HepG2 (cell line): ENCODE measurements around the gene SRCIN1. TPM values are rescaled to one million over a fixed set of nuclear protein-coding genes. Genes with fewer than 3 reads are reported as not detected.
A peak's percentile ranks its signal among the peaks of the same experiment; 100 is the strongest.

Source experiments
- CREBL2 ChIP-seq: sonication (generic); formaldehyde crosslinking; IDR thresholded peaks from 2 replicates; pipeline ENCODE4 v1.8.1; 2023; ENCODE audit warnings: missing genetic modification reagents, mild to moderate bottlenecking, borderline replicate concordance
- DMAP1 ChIP-seq: IDR thresholded peaks from 2 replicates; pipeline ENCODE4 v1.6.1; 2016
- GZF1 ChIP-seq: sonication (generic); formaldehyde crosslinking; IDR thresholded peaks from 2 replicates; pipeline ENCODE4 v1.5.1; 2020; ENCODE audit warnings: mild to moderate bottlenecking, missing genetic modification reagents
- KDM1A ChIP-seq: IDR thresholded peaks from 2 replicates; pipeline ENCODE4 v1.6.1; 2016; ENCODE audit warnings: missing compliant biosample characterization
- KLF6 ChIP-seq: IDR thresholded peaks from 2 replicates; pipeline ENCODE4 v1.8.0; 2016; ENCODE audit warnings: missing biosample characterization, missing genetic modification reagents
- MNT ChIP-seq: fragments of 450-650 bp; IDR thresholded peaks from 2 replicates; pipeline ENCODE4 v1.6.1; 2016
- NPAS2 ChIP-seq: sonication (generic); formaldehyde crosslinking; IDR thresholded peaks from 2 replicates; pipeline ENCODE4 v1.8.0; 2022; ENCODE audit warnings: mild to moderate bottlenecking, missing genetic modification reagents, borderline replicate concordance
- RNF2 ChIP-seq: fragments of 450-650 bp; conservative IDR thresholded peaks from 2 replicates; pipeline ENCODE4 v1.6.1; 2016; ENCODE audit warnings: low read depth
- RNF219 ChIP-seq: sonication (generic); formaldehyde crosslinking; IDR thresholded peaks from 2 replicates; pipeline ENCODE4 v1.5.0; 2020; ENCODE audit warnings: mild to moderate bottlenecking, missing genetic modification reagents
- RXRB ChIP-seq: IDR thresholded peaks from 2 replicates; pipeline ENCODE4 v1.6.1; 2016; ENCODE audit warnings: borderline replicate concordance, missing genetic modification reagents, missing compliant biosample characterization
- SIN3A ChIP-seq: IDR thresholded peaks from 2 replicates; pipeline ENCODE4 v1.6.1; 2011; ENCODE audit warnings: low read depth, mild to moderate bottlenecking, control low read depth, low read length, borderline replicate concordance
- U2AF2 ChIP-seq: fragments of 200-400 bp; formaldehyde crosslinking; IDR thresholded peaks from 2 replicates; pipeline ENCODE4 v1.6.1; 2017; ENCODE audit warnings: low read depth, mild to moderate bottlenecking, low read length
- WIZ ChIP-seq: sonication (generic); formaldehyde crosslinking; IDR thresholded peaks from 2 replicates; pipeline ENCODE4 v1.5.1; 2020; ENCODE audit warnings: mild to moderate bottlenecking, missing genetic modification reagents
- ZFYVE20 ChIP-seq: sonication (generic); formaldehyde crosslinking; IDR thresholded peaks from 2 replicates; pipeline ENCODE4 v1.8.0; 2023; ENCODE audit warnings: low read depth, mild to moderate bottlenecking, moderate library complexity, missing genetic modification reagents, borderline replicate concordance
- ZMAT5 ChIP-seq: sonication (generic); formaldehyde crosslinking; IDR thresholded peaks from 2 replicates; pipeline ENCODE4 v1.5.0; 2020; ENCODE audit warnings: mild to moderate bottlenecking, low read depth, missing genetic modification reagents, borderline replicate concordance
- ZNF101 ChIP-seq: sonication (generic); formaldehyde crosslinking; IDR thresholded peaks from 2 replicates; pipeline ENCODE4 v1.4.0; 2020; ENCODE audit warnings: mild to moderate bottlenecking, low read depth, missing genetic modification reagents, borderline replicate concordance
- ZNF12 ChIP-seq: sonication (generic); formaldehyde crosslinking; IDR thresholded peaks from 2 replicates; pipeline ENCODE4 v1.5.0; 2020; ENCODE audit warnings: missing genetic modification reagents
- ZNF160 ChIP-seq: sonication (generic); formaldehyde crosslinking; IDR thresholded peaks from 2 replicates; pipeline ENCODE4 v1.8.0; 2022; ENCODE audit warnings: mild to moderate bottlenecking, inconsistent platforms, missing genetic modification reagents
- ZNF17 ChIP-seq: sonication (generic); formaldehyde crosslinking; IDR thresholded peaks from 2 replicates; pipeline ENCODE4 v1.5.0; 2020; ENCODE audit warnings: mild to moderate bottlenecking, missing genetic modification reagents
- ZNF329 ChIP-seq: sonication (generic); formaldehyde crosslinking; IDR thresholded peaks from 2 replicates; pipeline ENCODE4 v1.9.0; 2021; ENCODE audit warnings: low read depth, mild to moderate bottlenecking, missing genetic modification reagents
- ZNF512B ChIP-seq: sonication (generic); formaldehyde crosslinking; IDR thresholded peaks from 2 replicates; pipeline ENCODE4 v1.5.1; 2020; ENCODE audit warnings: missing genetic modification reagents, mild to moderate bottlenecking, borderline replicate concordance
- ZNF75D ChIP-seq: sonication (generic); formaldehyde crosslinking; IDR thresholded peaks from 2 replicates; pipeline ENCODE4 v1.8.1; 2023; ENCODE audit warnings: missing genetic modification reagents, mild to moderate bottlenecking, borderline replicate concordance
- ZNF773 ChIP-seq: sonication (generic); formaldehyde crosslinking; IDR thresholded peaks from 2 replicates; pipeline ENCODE4 v1.4.0; 2020; ENCODE audit warnings: missing genetic modification reagents, borderline replicate concordance
- polyA plus RNA-seq, 8 experiments: library from polyadenylated mRNA; depleted of rRNA in 3 of 8; stranded (reverse) in 7 of 8; unstranded in 1 of 8; fragments of >200 nt; fragmentation: Illumina TruSeq in 4 of 8; extraction: Trizol in 4 of 8; gene quantifications; 2 replicates each; pipeline versions ENCODE4 v1.2.1 to v1.2.3, GENCODE V29; 2011 to 2016; ENCODE audit warnings: low read depth in 4 of 8, missing spikeins in 1 of 8, mixed read lengths in 1 of 8; ENCODE audit not compliant: insufficient read depth in 1 of 8
- total RNA-seq, 5 experiments: library from RNA; depleted of rRNA; stranded (reverse); fragments of >200 nt; fragmentation: Illumina TruSeq; extraction: Trizol; gene quantifications; 2 replicates each; pipeline ENCODE4 v1.2.3, GENCODE V29; 2016; ENCODE audit warnings: low read depth in 1 of 5

SRCIN1 gene
- total and polyA plus RNA-seq, 2 of the 13 experiments (the other 11 are each of a cell fraction or from before 2014, with no cell fraction given): 1.2 to 9.6 TPM

- no peak; the same call in 1 of the 2 replicates for TF ChIP-seq WIZ (CRISPR knock-in tag)
- TF ChIP-seq RXRB (CRISPR knock-in tag): peak; percentile 50; the same call in 1 of the 2 replicates
- no peak for TF ChIP-seq ZMAT5 (CRISPR knock-in tag)
- TF ChIP-seq MNT: no peak
- TF ChIP-seq ZNF160: no peak
- TF ChIP-seq KLF6 (CRISPR knock-in tag): no peak
- TF ChIP-seq ZNF12 (CRISPR knock-in tag): no peak
- TF ChIP-seq DMAP1 (CRISPR knock-in tag): no peak
- TF ChIP-seq NPAS2 (CRISPR knock-in tag): no peak
- no peak for TF ChIP-seq ZNF329 (CRISPR knock-in tag)
- TF ChIP-seq U2AF2: no peak
- TF ChIP-seq ZNF101 (CRISPR knock-in tag): no peak
- TF ChIP-seq ZNF17 (CRISPR knock-in tag): no peak
- no peak for TF ChIP-seq ZNF773
- no peak; the same call in 1 of the 2 replicates for TF ChIP-seq ZNF512B (CRISPR knock-in tag)
- no peak for TF ChIP-seq RNF2
- no peak for TF ChIP-seq ZFYVE20 (CRISPR knock-in tag)
- no peak for TF ChIP-seq CREBL2 (CRISPR knock-in tag)
- no peak for TF ChIP-seq ZNF75D (CRISPR knock-in tag)
- TF ChIP-seq KDM1A (CRISPR knock-in tag): 0 out of 2 replicates have a peak, but pooled peaks have one; percentile 55
- TF ChIP-seq RNF219 (CRISPR knock-in tag): no peak
- no peak for TF ChIP-seq GZF1 (CRISPR knock-in tag)
- TF ChIP-seq SIN3A: 0 out of 2 replicates have a peak, but pooled peaks have one; percentile 6
These were observed 1.0 kb downstream of the SRCIN1 start (continued) for GRCh38 chr17:38604479-38605403.
